Neuronal stem cell (in vitro differentiated cells): ENCODE measurements around the gene ERCC6.

Experiments used
- DNase-seq: peaks from one replicate; pipeline ENCODE4 v3.0.0-alpha.2; 2013; ENCODE audit warnings: low spot score
- H2AFZ ChIP-seq: one replicate; pipeline ENCODE4 v1.6.1; 2013; ENCODE audit warnings: mild to moderate bottlenecking, low read length, inconsistent platforms
- H2AK5ac ChIP-seq: 2 replicates; pipeline ENCODE4 v1.6.1; 2013; ENCODE audit warnings: low read depth, mild to moderate bottlenecking, inconsistent platforms, low read length, moderate library complexity, mixed read lengths
- H2BK120ac ChIP-seq: 2 replicates; pipeline ENCODE4 v1.6.1; 2013; ENCODE audit warnings: low read depth, mild to moderate bottlenecking, inconsistent platforms, low read length, moderate library complexity, mixed read lengths
- H2BK12ac ChIP-seq: one replicate; pipeline ENCODE4 v1.6.1; 2013; ENCODE audit warnings: low read length, inconsistent platforms
- H2BK15ac ChIP-seq: 2 replicates; pipeline ENCODE4 v1.6.1; 2013; ENCODE audit warnings: mild to moderate bottlenecking, low read length, inconsistent platforms, mixed read lengths
- H2BK5ac ChIP-seq: one replicate; pipeline ENCODE4 v1.6.1; 2013; ENCODE audit warnings: inconsistent platforms, mild to moderate bottlenecking, low read length, moderate library complexity
- H3K14ac ChIP-seq: one replicate; pipeline ENCODE4 v1.6.1; 2013; ENCODE audit warnings: low read length, inconsistent platforms
- H3K18ac ChIP-seq: 2 replicates; pipeline ENCODE4 v1.6.1; 2013; ENCODE audit warnings: low read length, inconsistent platforms
- H3K23ac ChIP-seq: 2 replicates; pipeline ENCODE4 v1.6.1; 2013; ENCODE audit warnings: low read depth, mild to moderate bottlenecking, mixed read lengths, low read length, inconsistent platforms; ENCODE audit not compliant: poor library complexity
- H3K27ac ChIP-seq: replicated peaks from 3 replicates; pipeline ENCODE4 v1.5.1; 2013; ENCODE audit warnings: low read length, inconsistent platforms
- H3K27me3 ChIP-seq, 3 experiments: 2 replicates each; pipeline ENCODE4 v1.6.1; 2013; ENCODE audit warnings: low read length in 3 of 3, mild to moderate bottlenecking in 2 of 3, inconsistent platforms in 1 of 3, low read depth in 1 of 3, mixed read lengths in 1 of 3, moderate library complexity in 1 of 3; ENCODE audit not compliant: control insufficient read depth in 3 of 3, insufficient read depth in 3 of 3
- H3K36me3 ChIP-seq, 2 donors: replicated peaks in 1 of 2; 2 replicates each; pipeline ENCODE4 v1.6.1; 2013; ENCODE audit warnings: low read length in 2 of 2; ENCODE audit not compliant: control insufficient read depth in 2 of 2, insufficient read depth in 2 of 2
- H3K4ac ChIP-seq: 2 replicates; pipeline ENCODE4 v1.6.1; 2013; ENCODE audit warnings: inconsistent platforms, mild to moderate bottlenecking, low read length, moderate library complexity
- H3K4me1 ChIP-seq, 2 donors: 1 replicate in 1 of 2; 2 replicates in 1 of 2; pipeline ENCODE4 v1.6.1; 2013; ENCODE audit warnings: low read length in 2 of 2, low read depth in 1 of 2; ENCODE audit not compliant: control insufficient read depth in 2 of 2, insufficient read depth in 1 of 2
- H3K4me2 ChIP-seq: one replicate; pipeline ENCODE4 v1.6.1; 2013; ENCODE audit warnings: mild to moderate bottlenecking, low read length, inconsistent platforms; ENCODE audit not compliant: insufficient read depth, poor library complexity, severe bottlenecking
- H3K4me3 ChIP-seq, 2 donors: 2 replicates each; pipeline ENCODE4 v1.5.1; 2013; ENCODE audit warnings: low read length in 2 of 2, mild to moderate bottlenecking in 2 of 2, inconsistent platforms in 1 of 2, moderate library complexity in 1 of 2
- H3K79me1 ChIP-seq: one replicate; pipeline ENCODE4 v1.6.1; 2013; ENCODE audit warnings: low read depth, mild to moderate bottlenecking, inconsistent platforms, low read length, moderate library complexity
- H3K9ac ChIP-seq: one replicate; pipeline ENCODE4 v1.6.1; 2013; ENCODE audit warnings: mild to moderate bottlenecking, low read depth, low read length, inconsistent platforms; ENCODE audit not compliant: poor library complexity
- H3K9me3 ChIP-seq, 2 donors: replicated peaks in 1 of 2; 2 replicates each; pipeline versions ENCODE3 to v1.6.1; 2013; ENCODE audit warnings: low read length in 2 of 2, mild to moderate bottlenecking in 2 of 2, inconsistent platforms in 1 of 2, low read depth in 1 of 2, mixed read lengths in 1 of 2, moderate library complexity in 1 of 2; ENCODE audit not compliant: control insufficient read depth in 2 of 2, insufficient read depth in 1 of 2
- H4K8ac ChIP-seq: one replicate; pipeline ENCODE4 v1.6.1; 2013; ENCODE audit warnings: low read depth, mild to moderate bottlenecking, inconsistent platforms, low read length, moderate library complexity
- H4K91ac ChIP-seq: one replicate; pipeline ENCODE4 v1.6.1; 2013; ENCODE audit warnings: low read length, low read depth, mild to moderate bottlenecking, inconsistent platforms; ENCODE audit not compliant: poor library complexity
- WGBS, 2 donors: extraction: QIAGEN DNeasy Blood & Tissue Kit; methylation state at CpG; one replicate each; pipeline ENCODE4 v1.1.7; 2013; ENCODE audit warnings: missing lambda C conversion rate in 2 of 2, mixed read lengths in 1 of 2; ENCODE audit not compliant: insufficient read length in 2 of 2, insufficient replicate concordance in 1 of 2; ENCODE audit errors: extremely low coverage in 2 of 2; 5-methylcytosine and 5-hydroxymethylcytosine counted together

ERCC6 gene

DNA sequence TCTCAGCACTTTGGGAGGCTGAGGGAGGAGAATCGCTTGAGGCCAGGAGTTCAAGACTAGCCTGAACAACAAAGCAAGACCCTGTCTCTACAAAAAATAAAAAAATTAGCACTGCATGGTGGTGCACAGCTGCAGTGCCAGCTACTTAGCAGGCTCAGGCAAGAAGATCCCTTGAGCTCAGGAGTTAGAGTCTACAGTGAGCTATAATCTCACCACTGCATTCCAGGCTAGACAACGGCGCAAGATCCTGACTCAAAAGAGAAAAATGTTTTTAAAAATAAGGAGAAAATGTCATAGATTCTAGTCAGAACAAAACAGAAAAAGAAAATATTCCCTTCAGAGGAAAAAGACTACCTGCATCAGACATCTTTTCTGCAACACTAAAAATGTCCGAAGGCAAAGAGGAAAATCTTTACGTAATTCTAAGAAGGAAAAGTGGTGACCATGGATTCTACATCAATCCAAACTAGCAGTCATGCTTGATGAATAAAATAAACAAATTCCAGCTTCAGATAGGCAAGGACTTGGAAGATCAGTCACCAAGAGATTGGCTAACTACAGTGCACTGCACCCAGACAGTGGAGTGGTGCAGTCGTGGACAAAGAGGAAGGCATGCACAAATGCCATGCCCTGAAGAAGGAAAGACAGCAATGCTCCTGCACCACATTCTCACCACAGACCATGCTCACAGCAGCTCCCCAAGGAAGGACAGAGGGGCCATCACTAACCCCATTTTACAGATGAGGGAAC lies 54.3 kb downstream of the ERCC6 start:
- Histone ChIP-seq H4K8ac (no peak overlapping the region), H2BK12ac (no peak overlapping the region), H3K4me2 (no peak overlapping the region), H3K4ac (no peak overlapping the region), H3K27ac (no peak overlapping the region), H2AFZ (no peak overlapping the region), H4K91ac (no peak overlapping the region), H2BK120ac (no peak overlapping the region), H3K9ac (no peak overlapping the region), H3K9me3 (no peaks in the 10 kb centered on the region), H3K4me3 (no peak overlapping the region), H2BK15ac (no peak overlapping the region), H3K27me3 (no peaks in the 10 kb centered on the region), H3K4me1 (no peaks in the 10 kb centered on the region), H2BK5ac (no peak overlapping the region), H3K18ac (no peak overlapping the region), H3K23ac (no peak overlapping the region), H2AK5ac (no peak overlapping the region), H3K14ac (no peak overlapping the region), H3K36me3 (no peaks in the 10 kb centered on the region), H3K79me1 (no peaks in the 10 kb centered on the region)
- no peak for DNase-seq
- no CpG with 5 or more reads among the region's 6 CpGs for WGBS, 2 donors

DNA sequence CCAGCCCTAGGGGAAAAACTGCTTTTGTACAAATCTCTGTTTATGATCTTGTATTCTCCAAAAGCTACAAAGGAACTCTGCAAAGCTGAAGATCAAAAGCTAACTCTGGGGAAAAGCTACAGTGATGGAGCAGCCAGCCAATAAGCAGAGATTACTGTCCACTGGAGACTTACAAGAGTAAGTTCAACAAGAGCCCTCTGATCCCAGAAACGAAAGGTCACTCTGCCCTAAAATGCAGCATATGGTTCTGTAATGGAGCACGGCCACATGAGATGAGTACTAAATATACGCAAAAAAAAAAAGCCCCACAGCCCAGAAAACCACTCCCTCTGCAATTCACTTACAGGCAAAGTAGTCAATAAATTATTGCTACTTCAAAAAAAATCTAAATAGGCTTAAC lies 60.1 kb downstream of the ERCC6 start:
- H2BK12ac ChIP-seq: no peak overlapping the region
- H3K4ac ChIP-seq: no peak overlapping the region
- no peak overlapping the region for H2AK5ac ChIP-seq
- H3K79me1 ChIP-seq: no peaks in the 10 kb centered on the region
- no peak overlapping the region for H4K8ac ChIP-seq
- no peak overlapping the region for H3K27ac ChIP-seq
- H3K14ac ChIP-seq: no peak overlapping the region
- no peak overlapping the region for H4K91ac ChIP-seq
- H2BK120ac ChIP-seq: no peak overlapping the region
- H2AFZ ChIP-seq: no peak overlapping the region
- no peaks in the 10 kb centered on the region for H3K9me3 ChIP-seq
- no peak overlapping the region for H2BK5ac ChIP-seq
- H2BK15ac ChIP-seq: no peak overlapping the region
- H3K9ac ChIP-seq: no peak overlapping the region
- DNase-seq: no peak
- no peak overlapping the region for H3K23ac ChIP-seq
- no peak overlapping the region for H3K4me3 ChIP-seq
- peaks cover 4 to 31% of the 10 kb centered on the region in 2 donors for H3K36me3 ChIP-seq
- no peaks in the 10 kb centered on the region for H3K4me1 ChIP-seq
- H3K4me2 ChIP-seq: no peak overlapping the region
- WGBS, 2 donors: no CpG with 5 or more reads among the region's 3 CpGs
- no peaks in the 10 kb centered on the region for H3K27me3 ChIP-seq
- no peak overlapping the region for H3K18ac ChIP-seq

DNA sequence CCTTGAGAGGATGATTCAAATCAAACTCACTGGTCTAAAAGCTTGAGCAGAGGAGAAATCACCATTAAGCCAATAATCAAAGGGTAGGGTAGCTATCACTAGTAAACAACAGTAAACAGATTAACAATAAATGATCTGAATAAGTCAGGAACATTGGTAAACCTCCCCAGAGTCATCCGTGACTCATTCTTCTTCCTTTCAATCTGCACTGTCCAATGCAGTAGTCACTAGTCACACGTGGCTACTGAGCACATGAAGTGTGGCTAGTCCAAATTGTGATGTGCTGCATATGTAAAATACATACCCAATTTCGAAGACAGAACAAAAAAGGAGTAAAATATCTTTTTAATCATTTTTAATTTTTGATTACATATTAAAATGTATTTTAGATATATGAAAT lies 64.0 kb downstream of the ERCC6 start:
- Histone ChIP-seq H2BK5ac (no peak overlapping the region), H3K9ac (no peak overlapping the region), H3K4me2 (no peak overlapping the region), H2AK5ac (no peak overlapping the region), H4K91ac (no peak overlapping the region), H2AFZ (no peak overlapping the region), H3K27me3 (no peaks in the 10 kb centered on the region), H3K4ac (no peak overlapping the region), H2BK12ac (no peak overlapping the region), H3K4me1 (no peaks in the 10 kb centered on the region), H3K79me1 (no peaks in the 10 kb centered on the region), H3K36me3 (peaks cover 4 to 59% of the 10 kb centered on the region in 2 donors), H3K14ac (no peak overlapping the region), H3K4me3 (no peak overlapping the region), H3K27ac (no peak overlapping the region), H3K23ac (no peak overlapping the region), H2BK120ac (no peak overlapping the region), H2BK15ac (no peak overlapping the region), H3K9me3 (no peaks in the 10 kb centered on the region), H4K8ac (no peak overlapping the region), H3K18ac (no peak overlapping the region)
- no CpG with 5 or more reads among the region's 3 CpGs for WGBS, 2 donors
- DNase-seq: no peak

DNA sequence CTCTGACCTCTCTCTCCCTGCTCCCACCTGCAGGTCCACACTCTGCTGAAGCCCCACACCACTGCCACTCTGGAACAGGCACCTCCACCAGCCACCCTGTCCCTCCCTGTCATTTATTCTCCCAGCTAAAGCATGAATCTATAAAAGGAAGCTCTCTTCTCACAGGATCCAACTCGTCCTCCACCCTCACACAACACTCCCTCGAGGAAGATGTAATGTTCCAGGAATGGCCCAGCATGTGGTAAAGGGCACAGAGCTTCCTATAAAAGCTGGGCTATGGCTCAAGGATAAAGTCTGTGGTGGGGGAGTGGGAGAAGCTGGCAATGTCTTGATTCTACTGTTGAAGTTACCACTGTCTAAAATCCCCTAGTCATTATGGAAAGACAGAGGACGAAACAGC lies 67.4 kb downstream of the ERCC6 start:
- Histone ChIP-seq H3K36me3 (peaks cover 4 to 60% of the 10 kb centered on the region in 2 donors), H3K79me1 (no peaks in the 10 kb centered on the region), H2BK15ac (no peak overlapping the region), H2BK12ac (no peak overlapping the region), H3K4ac (no peak overlapping the region), H3K9me3 (no peaks in the 10 kb centered on the region), H3K27me3 (no peaks in the 10 kb centered on the region), H3K4me2 (no peak overlapping the region), H2BK120ac (no peak overlapping the region), H4K91ac (no peak overlapping the region), H3K23ac (no peak overlapping the region), H3K4me3 (no peak overlapping the region), H2BK5ac (no peak overlapping the region), H2AFZ (no peak overlapping the region), H3K27ac (no peak overlapping the region), H3K18ac (no peak overlapping the region), H3K4me1 (no peaks in the 10 kb centered on the region), H3K14ac (no peak overlapping the region), H4K8ac (no peak overlapping the region), H2AK5ac (no peak overlapping the region), H3K9ac (no peak overlapping the region)
- WGBS, 2 donors: no CpG with 5 or more reads among the region's 3 CpGs
- no peak for DNase-seq
